HL-60 (cell line): ENCODE data around the gene HYAL1.

Experiments used
- DNase-seq, 2 experiments: peaks; one replicate each; pipeline ENCODE4 v3.0.0-alpha.2; 2010 to 2020; ENCODE audit warnings: low read depth in 1 of 2, low spot score in 1 of 2
- H3K27ac ChIP-seq: fragments of 250-450 bp; sonication (Bioruptor Pico); replicated peaks from 2 replicates; pipeline ENCODE4 v1.5.1; 2020; ENCODE audit warnings: mild to moderate bottlenecking, moderate library complexity
- H3K27me3 ChIP-seq: fragments of 250-450 bp; sonication (Bioruptor Pico); 2 replicates; pipeline ENCODE4 v1.5.1; 2021; ENCODE audit warnings: mild to moderate bottlenecking, moderate library complexity; ENCODE audit not compliant: insufficient read depth, poor library complexity, severe bottlenecking
- H3K4me3 ChIP-seq: replicated peaks from 2 replicates; pipeline ENCODE4 v1.5.1; 2011; ENCODE audit warnings: mild to moderate bottlenecking, control low read depth, low read length; ENCODE audit not compliant: insufficient read depth
- CTCF ChIP-seq: IDR thresholded peaks from one replicate; pipeline ENCODE4 v1.5.1; 2011; ENCODE audit warnings: low read length, control low read depth, inconsistent platforms; ENCODE audit not compliant: insufficient read depth
- GABPA ChIP-seq: IDR thresholded peaks from 2 replicates; pipeline ENCODE4 v1.6.1; 2012; ENCODE audit warnings: low read depth
- POLR2AphosphoS5 ChIP-seq: IDR thresholded peaks from 2 replicates; pipeline ENCODE4 v1.6.1; 2012; ENCODE audit warnings: low read depth
- REST ChIP-seq: IDR thresholded peaks from 2 replicates; pipeline ENCODE4 v1.6.1; 2012; ENCODE audit warnings: low read depth; ENCODE audit not compliant: insufficient replicate concordance
- SPI1 ChIP-seq: IDR thresholded peaks from 2 replicates; pipeline ENCODE4 v1.6.1; 2012; ENCODE audit warnings: low read depth, mild to moderate bottlenecking, borderline replicate concordance

Gene HYAL1

GRCh38 chr3:50341996-50342650 is 38.7 kb upstream of the HYAL1 start:
- no peaks in the 10 kb centered on the region for H3K27me3 ChIP-seq
- H3K4me3 ChIP-seq, result no peak overlapping the region
- no peak for TF ChIP-seq SPI1
- TF ChIP-seq GABPA, result no peak
- TF ChIP-seq POLR2AphosphoS5, result no peak
- no peak for TF ChIP-seq REST
- no peak for TF ChIP-seq CTCF
- DNase-seq, result no peak
- peak overlapping the region; percentile 99 for H3K27ac ChIP-seq

- TF ChIP-seq POLR2AphosphoS5, result no peak
- no peak for TF ChIP-seq CTCF
- TF ChIP-seq GABPA, result no peak
- peak overlapping the region; percentile 99 for H3K27ac ChIP-seq
- no peak for DNase-seq
- peak overlapping the region; percentile 68 for H3K4me3 ChIP-seq
- no peaks in the 10 kb centered on the region for H3K27me3 ChIP-seq
Measured at GRCh38 chr3:50341537-50341936, 38.2 kb upstream of the HYAL1 start.

- H3K27me3 ChIP-seq, result no peaks in the 10 kb centered on the region
- peak; percentile 95 to 97 for DNase-seq
- TF ChIP-seq CTCF, result no peak
- TF ChIP-seq SPI1, result no peak; the same call in 1 of the 2 replicates
- TF ChIP-seq REST, result peak; percentile 57
- TF ChIP-seq POLR2AphosphoS5, result peak; percentile 80
- TF ChIP-seq GABPA, result peak; percentile 65
- peak within 1 kb of the TSS; percentile 99 for H3K27ac ChIP-seq
- peak within 1 kb of the TSS; percentile 68 for H3K4me3 ChIP-seq
Measured at GRCh38 chr3:50340448-50341329, 37.3 kb upstream of the HYAL1 start, which contains the start of gene RASSF1. Gene RASSF1, minus strand, starts transcription at chr3:50340836. Its CDS starts 31 bp downstream, at chr3:50340805.
